AG08395 (cell line): ENCODE results near the gene TRIM29.

ENCODE experiments used
- DNase-seq: peaks from one replicate; pipeline ENCODE4 v3.0.0; 2012; ENCODE audit warnings: mixed read lengths, low spot score

The TRIM29 gene

GRCh38 chr11:120062561-120062930, 75.4 kb downstream of the TRIM29 start:
- no peak for DNase-seq

GRCh38 chr11:120061761-120062560, 76.0 kb downstream of the TRIM29 start:
- DNase-seq, result peak; percentile 67
